Cardiac muscle cell (in vitro differentiated cells and primary cell): ENCODE measurements around the gene GOT1. TPM values are rescaled to one million over a fixed set of nuclear protein-coding genes. Genes with fewer than 3 reads are reported as not detected.

Experiments
- DNase-seq, 2 donors: peaks; one replicate each; pipeline versions ENCODE4 v3.0.0 to v3.0.0-alpha.2; 2010 to 2017; ENCODE audit warnings: low read depth in 1 of 2, low spot score in 1 of 2
- H3K27ac ChIP-seq: fragments of 200-600 bp; sonication (generic); 2 replicates; pipeline ENCODE4 v1.5.1; 2016
- H3K27me3 ChIP-seq: fragments of 200-600 bp; sonication (generic); 2 replicates; pipeline ENCODE4 v1.6.0; 2016; ENCODE audit warnings: control low read depth
- H3K36me3 ChIP-seq: fragments of 200-600 bp; sonication (generic); 2 replicates; pipeline ENCODE4 v1.5.1; 2016; ENCODE audit warnings: control low read depth
- H3K4me1 ChIP-seq: fragments of 200-600 bp; sonication (generic); 2 replicates; pipeline ENCODE4 v1.8.1; 2017; ENCODE audit warnings: low read depth, mild to moderate bottlenecking, mixed run types
- H3K4me3 ChIP-seq: fragments of 200-600 bp; sonication (generic); 2 replicates; pipeline ENCODE4 v1.5.1; 2016; ENCODE audit warnings: mild to moderate bottlenecking
- H3K9me3 ChIP-seq: fragments of 200-600 bp; sonication (generic); 2 replicates; pipeline ENCODE4 v1.5.1; 2017; ENCODE audit warnings: low read depth, mild to moderate bottlenecking, control low read depth
- polyA plus RNA-seq: library from polyadenylated mRNA; unstranded; fragments of >200 nt; fragmentation: Nextera tagmentation; extraction: Ambion mirVana; gene quantifications from 2 replicates; pipeline ENCODE4 v1.2.1, GENCODE V29; 2016
- total RNA-seq: library from RNA; depleted of rRNA; stranded (reverse); fragments of >200 nt; gene quantifications from 2 replicates; pipeline ENCODE4 v1.2.3, GENCODE V29; 2016
- TF ChIP-seq, protein P1 (sequence below): IDR thresholded peaks from 2 replicates; pipeline ENCODE4 v1.5.1; 2012; ENCODE audit warnings: low read depth, mild to moderate bottlenecking, low read length

GOT1 gene
- total and polyA plus RNA-seq, 2 experiments from 2014 or later: 114 to 243 TPM

DNA sequence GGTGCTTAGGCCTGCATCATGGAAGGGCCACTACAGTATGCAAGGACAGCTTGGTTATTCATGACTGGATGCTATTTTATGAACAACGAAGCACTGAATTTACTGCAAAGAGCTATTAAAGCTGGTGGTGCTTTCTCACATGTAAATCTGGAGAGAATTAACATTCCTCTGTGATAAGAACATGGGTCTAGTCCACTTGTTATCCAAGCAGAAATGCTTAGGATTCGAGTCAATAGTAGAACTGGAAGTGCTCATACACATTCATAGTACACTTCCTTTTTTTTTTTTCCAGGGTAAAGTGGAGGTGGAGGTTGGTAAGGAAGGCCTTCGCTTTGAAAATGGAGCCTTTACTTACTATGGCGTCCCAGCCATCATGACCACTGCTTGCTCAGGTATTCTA is 66.3 kb downstream of the GOT1 start:
- no peak overlapping the region for H3K27ac ChIP-seq
- peaks cover 7% of the 10 kb centered on the region for H3K4me1 ChIP-seq
- no peaks in the 10 kb centered on the region for H3K27me3 ChIP-seq
- no peak overlapping the region for H3K4me3 ChIP-seq
- DNase-seq: no peak
- TF ChIP-seq, protein P1, sequence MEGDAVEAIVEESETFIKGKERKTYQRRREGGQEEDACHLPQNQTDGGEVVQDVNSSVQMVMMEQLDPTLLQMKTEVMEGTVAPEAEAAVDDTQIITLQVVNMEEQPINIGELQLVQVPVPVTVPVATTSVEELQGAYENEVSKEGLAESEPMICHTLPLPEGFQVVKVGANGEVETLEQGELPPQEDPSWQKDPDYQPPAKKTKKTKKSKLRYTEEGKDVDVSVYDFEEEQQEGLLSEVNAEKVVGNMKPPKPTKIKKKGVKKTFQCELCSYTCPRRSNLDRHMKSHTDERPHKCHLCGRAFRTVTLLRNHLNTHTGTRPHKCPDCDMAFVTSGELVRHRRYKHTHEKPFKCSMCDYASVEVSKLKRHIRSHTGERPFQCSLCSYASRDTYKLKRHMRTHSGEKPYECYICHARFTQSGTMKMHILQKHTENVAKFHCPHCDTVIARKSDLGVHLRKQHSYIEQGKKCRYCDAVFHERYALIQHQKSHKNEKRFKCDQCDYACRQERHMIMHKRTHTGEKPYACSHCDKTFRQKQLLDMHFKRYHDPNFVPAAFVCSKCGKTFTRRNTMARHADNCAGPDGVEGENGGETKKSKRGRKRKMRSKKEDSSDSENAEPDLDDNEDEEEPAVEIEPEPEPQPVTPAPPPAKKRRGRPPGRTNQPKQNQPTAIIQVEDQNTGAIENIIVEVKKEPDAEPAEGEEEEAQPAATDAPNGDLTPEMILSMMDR: no peak
- H3K36me3 ChIP-seq: no peaks in the 10 kb centered on the region
- H3K9me3 ChIP-seq: no peaks in the 10 kb centered on the region

GRCh38 chr10:99360934-99361333 is 69.5 kb downstream of the GOT1 start:
- no peak overlapping the region for H3K27ac ChIP-seq
- no peaks in the 10 kb centered on the region for H3K9me3 ChIP-seq
- no peaks in the 10 kb centered on the region for H3K27me3 ChIP-seq
- no peak for DNase-seq
- H3K36me3 ChIP-seq: no peaks in the 10 kb centered on the region
- TF ChIP-seq, protein P1: no peak
- no peak overlapping the region for H3K4me3 ChIP-seq
- H3K4me1 ChIP-seq: peaks cover 8% of the 10 kb centered on the region

DNA sequence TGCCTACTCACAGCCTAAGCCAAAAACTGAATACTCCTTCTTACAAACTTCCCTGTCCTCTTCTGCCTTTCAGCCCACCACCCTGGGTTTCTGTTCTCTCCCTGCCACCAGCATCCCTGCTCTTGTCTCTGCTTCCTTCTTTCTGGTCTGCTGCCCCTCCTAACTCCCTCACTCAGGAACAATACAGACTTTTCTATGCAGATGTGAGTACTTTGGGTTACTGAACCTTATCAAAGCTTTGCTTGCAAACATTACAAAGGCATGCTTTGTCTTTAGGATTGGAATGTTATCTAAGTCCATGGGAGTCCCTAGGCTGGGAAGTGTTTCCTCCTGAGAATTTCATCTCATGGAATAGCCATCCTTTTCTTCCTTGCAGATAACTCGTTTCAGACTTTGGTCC is 72.3 kb downstream of the GOT1 start:
- Histone ChIP-seq H3K4me1 (peaks cover 8% of the 10 kb centered on the region), H3K9me3 (no peaks in the 10 kb centered on the region), H3K4me3 (no peak overlapping the region), H3K27me3 (no peaks in the 10 kb centered on the region), H3K36me3 (no peaks in the 10 kb centered on the region), H3K27ac (no peak overlapping the region)
- TF ChIP-seq, protein P1: no peak
- peak in 1 of 2 donors; percentile 32 for DNase-seq

- TF ChIP-seq, protein P1: no peak
- no peaks in the 10 kb centered on the region for H3K36me3 ChIP-seq
Measured at GRCh38 chr10:99357691-99358090, 72.7 kb downstream of the GOT1 start.

GRCh38 chr10:99353182-99353581 is 77.2 kb downstream of the GOT1 start:
- H3K4me1 ChIP-seq: no peaks in the 10 kb centered on the region
- no peak overlapping the region for H3K4me3 ChIP-seq
- H3K36me3 ChIP-seq: no peaks in the 10 kb centered on the region
- H3K27me3 ChIP-seq: no peaks in the 10 kb centered on the region
- no peaks in the 10 kb centered on the region for H3K9me3 ChIP-seq
- H3K27ac ChIP-seq: no peak overlapping the region
- TF ChIP-seq, protein P1: no peak
- DNase-seq: no peak

More at GRCh38 chr10:99357691-99358090, 72.7 kb downstream of the GOT1 start:
- Histone ChIP-seq H3K4me1 (peaks cover 8% of the 10 kb centered on the region), H3K27me3 (no peaks in the 10 kb centered on the region), H3K4me3 (no peak overlapping the region), H3K9me3 (no peaks in the 10 kb centered on the region), H3K27ac (no peak overlapping the region)
- no peak for DNase-seq

- TF ChIP-seq, protein P1: no peak
- no peaks in the 10 kb centered on the region for H3K36me3 ChIP-seq
- no peak for DNase-seq
- H3K27me3 ChIP-seq: no peaks in the 10 kb centered on the region
- H3K4me1 ChIP-seq: no peaks in the 10 kb centered on the region
- H3K4me3 ChIP-seq: no peak overlapping the region
- no peak overlapping the region for H3K27ac ChIP-seq
- no peaks in the 10 kb centered on the region for H3K9me3 ChIP-seq
Measured at GRCh38 chr10:99347672-99348071, 82.8 kb downstream of the GOT1 start.
